Activated CD4-positive, CD25-positive, alpha-beta regulatory T cell (primary cell): ENCODE data around the gene PAX1.

Experiments
- DNase-seq, 4 experiments: peaks; one replicate each; lab custom pipeline; 2025; lab: John Stamatoyannopoulos, UW

The PAX1 gene

DNA sequence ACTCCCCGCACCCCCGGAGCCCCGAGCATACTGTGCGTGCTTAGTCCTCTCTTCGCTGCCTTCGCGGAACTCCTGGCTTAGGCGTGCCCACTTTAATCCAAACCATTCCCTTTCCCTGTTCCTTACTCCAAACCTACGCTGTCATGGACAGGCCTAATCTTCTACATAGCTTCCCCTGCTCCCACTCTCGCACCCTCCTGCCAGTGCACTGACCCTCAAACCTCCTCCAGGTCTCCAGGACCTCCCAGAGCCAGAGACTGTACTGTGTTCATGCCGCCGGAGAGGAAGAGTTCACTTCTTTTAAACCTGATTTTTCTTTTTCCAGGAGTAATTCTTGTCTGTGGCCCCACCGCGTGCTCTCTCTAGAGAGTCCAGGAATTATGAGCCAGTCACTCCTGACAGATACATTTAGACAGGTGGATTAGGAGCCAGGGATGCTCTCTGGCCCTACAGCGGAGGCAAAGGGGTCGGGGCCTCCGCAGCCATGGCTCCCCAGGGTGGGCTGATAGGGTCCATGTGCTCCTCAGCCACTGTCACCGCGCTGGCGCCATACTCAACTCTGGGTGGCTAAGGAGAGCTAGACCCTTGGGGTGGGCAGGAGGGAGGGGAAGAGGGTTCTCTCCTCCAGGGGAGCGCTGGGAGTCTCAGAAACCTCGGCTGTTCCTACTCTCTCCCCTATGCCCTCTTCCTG, 1.6 kb upstream of the PAX1 start:
- no peak for DNase-seq

DNA sequence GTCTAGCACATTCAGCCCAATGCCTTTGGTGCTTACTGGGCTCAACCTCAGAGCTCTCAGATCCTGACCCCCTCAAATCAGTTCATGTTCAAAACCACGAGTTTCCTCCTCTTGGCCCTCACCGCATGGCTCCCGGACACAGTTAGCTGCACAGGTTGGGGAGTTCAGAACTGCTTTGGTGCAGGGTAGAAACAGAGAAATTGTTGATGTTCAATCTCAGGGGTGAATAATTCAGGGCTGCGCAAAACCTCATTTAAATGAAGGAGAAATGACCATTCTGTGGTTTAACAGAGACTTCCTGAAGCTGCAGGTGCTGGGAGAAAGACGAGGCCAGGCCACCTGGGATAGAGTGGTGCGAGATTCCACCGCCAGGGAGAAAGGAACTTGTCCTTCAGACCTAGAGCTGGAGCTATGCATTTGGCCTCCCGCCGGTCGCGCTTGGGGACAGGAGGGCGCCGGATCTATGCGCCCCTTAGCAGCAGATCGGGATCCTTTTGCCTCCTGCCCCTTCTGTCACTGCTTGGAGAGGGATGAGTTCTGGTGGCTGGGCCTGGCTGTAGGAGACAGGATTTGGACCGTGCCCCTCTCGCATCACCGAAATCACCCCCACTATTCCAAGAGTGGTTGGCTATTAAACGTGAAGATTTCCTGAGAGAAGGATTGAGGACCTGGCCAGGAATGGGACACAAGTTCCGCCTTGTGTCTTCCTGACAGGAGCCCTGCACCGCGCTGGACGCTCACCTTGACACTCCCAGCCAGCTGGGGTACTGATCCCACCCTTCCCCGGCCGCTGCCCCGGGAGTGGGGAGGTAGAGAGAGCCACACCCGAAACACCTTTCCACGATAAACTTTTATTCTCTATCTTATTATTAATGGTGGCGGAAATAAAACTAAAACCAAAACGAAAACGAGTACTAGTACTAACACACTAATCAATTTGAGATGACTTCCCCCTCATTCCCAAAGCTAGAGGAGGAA, 767 bp upstream of the PAX1 start:
- no peak for DNase-seq

DNA sequence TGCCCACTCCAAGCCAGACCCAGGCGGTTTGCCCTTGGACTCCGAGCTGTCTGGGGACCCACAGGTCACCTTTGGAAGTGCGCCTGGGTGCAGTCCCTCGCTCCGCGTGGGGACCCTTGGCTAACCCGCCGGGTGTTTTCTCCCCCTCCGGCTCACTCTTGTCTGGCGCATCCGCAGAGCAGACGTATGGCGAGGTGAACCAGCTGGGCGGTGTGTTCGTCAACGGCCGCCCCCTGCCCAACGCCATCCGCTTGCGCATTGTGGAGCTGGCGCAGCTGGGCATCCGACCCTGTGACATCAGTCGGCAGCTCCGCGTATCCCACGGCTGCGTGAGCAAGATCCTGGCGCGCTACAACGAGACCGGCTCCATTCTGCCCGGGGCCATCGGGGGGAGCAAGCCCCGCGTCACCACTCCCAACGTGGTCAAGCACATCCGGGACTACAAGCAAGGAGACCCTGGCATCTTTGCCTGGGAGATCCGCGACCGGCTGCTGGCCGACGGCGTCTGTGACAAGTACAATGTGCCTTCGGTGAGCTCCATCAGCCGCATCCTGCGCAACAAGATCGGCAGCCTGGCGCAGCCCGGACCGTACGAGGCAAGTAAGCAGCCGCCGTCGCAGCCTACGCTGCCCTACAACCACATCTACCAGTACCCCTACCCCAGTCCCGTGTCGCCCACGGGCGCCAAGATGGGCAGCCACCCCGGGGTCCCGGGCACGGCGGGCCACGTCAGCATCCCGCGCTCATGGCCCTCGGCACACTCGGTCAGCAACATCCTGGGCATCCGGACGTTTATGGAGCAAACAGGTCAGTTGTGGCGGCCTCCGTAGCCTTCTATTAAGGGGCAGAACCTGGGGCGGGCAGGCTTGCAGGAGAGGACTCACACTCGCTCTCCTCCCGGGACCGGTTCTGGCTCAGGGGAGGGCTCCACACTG, 1.1 kb downstream of the PAX1 start:
- DNase-seq: no peak

DNA sequence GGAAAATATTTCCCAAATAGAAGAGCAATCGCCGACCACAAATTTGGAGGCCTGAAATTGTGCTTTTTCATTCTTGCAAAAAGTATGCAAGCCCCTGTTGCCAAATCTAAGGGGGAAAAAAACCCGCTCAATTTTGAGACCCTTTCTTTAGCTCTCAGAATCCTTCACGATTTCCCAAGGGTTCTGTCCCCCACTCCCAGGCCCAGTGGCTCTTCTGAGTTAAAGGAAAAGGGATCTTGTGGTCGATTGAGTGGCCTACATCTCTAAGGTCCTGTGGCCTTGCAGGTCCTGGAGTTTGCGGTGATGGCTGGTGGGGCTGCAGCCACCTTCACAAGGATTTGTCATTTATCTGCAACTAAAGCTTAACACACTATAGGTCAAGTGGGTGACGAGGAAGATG, 1.8 kb downstream of the PAX1 start:
- no peak for DNase-seq

DNA sequence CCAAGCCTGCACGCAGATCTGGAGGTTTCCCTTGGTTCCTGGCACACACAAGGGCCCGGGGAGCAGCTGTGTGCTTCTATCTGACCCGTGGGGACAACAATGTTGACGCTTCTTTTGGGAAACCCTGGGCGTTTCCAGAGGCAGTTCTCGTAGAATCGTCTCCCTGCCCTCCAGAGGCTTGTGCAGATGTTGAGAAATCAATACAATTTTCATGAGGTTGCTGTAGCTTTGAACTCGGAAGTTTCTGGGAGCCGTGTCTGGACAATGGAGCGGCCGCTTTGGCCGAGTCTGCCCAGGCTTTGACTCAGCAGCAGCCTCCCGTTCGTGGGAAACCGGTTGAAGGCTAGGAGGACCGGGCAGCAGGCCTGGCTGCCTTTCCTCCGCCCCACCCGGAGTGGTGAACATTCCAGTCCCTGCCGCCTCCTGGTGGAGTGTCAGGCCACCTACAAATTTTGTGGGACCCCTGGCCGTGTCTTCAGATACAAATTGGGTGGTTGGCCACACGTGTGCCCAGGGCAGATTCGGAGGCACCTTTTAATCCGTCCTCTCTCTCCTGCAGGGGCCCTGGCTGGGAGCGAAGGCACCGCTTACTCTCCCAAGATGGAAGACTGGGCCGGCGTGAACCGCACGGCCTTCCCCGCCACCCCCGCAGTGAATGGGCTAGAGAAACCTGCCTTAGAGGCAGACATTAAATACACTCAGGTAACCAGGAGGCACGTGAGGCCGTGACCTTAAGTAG, 2.7 kb downstream of the PAX1 start:
- no peak for DNase-seq

DNA sequence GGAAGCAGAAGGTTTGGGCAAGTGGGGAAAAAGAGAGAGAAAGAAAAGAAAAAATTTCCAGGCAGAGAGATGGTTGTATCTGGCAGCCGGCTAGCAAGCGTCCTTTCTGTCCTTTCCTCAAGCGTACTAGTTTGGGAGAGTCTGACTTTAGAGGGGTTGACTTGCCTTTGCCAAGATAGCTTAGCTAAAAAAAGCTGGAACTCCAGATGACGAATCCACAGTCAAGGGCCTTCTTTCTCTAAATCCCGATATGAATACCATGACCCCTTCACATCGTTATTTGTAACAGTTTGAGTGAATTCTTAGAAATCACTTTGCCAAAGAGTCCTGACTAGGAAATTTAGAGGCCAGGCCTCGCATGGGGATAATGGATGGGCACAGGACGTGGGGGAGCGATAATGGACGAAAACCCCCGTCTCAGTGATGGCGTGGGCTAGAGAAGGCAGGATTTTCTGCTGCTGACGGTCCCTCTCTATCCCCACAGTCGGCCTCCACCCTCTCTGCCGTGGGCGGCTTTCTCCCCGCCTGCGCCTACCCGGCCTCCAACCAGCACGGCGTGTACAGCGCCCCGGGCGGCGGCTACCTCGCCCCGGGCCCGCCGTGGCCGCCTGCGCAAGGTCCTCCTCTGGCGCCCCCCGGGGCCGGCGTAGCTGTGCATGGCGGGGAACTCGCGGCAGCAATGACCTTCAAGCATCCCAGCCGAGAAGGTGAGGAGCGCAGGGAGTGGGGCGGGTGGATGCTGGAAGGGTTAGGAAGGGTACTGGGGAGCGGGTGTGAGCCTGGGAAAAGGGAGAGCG, 3.5 kb downstream of the PAX1 start:
- no peak for DNase-seq

DNA sequence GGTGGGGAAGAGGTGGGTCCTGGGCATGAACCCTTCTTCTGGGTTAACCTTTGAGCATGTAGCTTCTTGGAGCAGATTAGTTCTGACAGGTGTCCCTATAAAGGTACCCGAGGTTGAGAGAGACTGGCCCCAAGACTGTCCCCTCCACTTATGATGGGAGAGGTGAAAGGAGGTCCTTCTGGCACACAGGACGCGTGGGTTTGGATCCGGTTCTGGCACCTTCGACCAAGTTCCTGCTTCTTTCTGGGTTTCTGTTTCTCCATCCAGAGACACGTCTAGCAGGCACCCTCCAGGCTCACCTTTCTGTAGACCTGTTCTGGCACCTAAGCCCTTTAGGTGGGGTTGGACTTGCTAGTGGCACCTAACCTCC, 4.1 kb downstream of the PAX1 start:
- DNase-seq: no peak

DNA sequence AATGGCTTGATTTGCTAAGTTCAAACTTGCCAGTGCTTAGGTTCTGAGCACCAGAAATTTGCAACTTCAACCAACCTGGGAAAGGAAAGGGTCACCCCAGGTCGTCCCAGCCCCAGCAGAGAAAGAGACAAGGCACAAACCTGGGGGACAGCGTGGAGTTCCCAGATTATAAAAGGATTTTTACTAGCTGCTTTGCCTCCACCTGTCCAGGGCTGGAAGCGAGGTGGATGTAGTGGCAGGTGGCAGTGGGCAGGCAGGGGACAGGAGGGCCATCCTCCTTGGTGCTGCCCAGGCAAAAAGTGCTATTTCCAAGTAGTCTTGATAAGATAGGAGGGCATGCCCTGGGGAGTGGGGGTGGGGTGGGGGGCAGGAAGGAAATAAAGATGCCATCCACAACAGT, 4.9 kb downstream of the PAX1 start:
- DNase-seq: no peak

DNA sequence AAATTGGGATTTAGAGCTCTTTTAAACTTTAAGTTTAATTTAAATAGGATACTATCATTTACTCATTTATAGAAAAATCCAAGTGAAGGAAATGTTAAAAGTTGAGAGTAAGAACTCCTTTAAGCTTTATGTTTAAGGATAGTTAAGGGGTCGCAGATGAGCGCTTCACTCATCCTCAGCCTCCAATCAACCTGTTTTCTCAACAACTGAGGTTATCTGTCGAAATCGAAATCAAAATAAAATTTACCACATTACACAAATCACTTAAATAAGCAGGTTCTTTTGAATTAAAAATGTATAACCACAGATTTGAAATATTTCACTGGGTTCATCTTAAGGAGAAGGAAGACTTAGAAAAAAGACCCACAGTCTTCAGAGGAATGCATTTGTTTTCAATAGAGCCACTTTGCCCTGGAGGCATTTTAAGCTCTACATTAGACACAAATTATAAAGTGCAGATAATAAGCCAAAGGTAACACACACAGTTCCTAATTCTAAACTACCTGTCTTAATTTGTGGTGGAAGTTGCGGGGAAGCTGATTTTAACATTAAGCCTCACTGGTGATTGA, 5.5 kb downstream of the PAX1 start:
- no peak for DNase-seq

DNA sequence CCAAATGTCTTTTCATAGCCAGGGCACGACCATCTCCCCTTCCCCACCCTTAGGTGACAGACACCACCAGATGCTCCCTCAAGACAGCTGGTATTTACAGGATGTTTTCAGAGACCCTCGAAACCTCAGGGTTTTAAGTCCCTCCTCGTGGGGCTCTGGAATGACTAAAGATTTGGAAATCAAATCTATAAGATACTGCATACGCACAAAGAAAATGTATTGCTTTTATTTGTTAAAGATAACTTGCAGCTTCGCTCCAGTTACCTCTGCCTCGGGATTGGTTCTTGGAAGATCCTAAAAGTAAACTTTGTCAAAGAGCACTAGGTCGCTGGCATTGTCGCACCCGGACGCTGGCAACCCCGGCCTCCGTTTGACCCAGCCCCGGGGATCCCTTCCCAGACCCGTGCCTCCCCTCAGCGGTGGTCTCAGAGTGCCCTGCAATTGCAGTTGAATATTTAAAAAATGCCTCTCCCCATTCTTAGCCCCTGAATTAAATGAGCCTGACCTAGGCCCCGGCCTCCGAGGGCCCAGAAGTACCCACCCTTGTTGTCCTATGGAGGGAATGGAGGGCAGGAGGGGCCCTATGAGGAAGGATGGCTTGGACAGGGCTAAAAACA, 7.1 kb downstream of the PAX1 start:
- DNase-seq: no peak

DNA sequence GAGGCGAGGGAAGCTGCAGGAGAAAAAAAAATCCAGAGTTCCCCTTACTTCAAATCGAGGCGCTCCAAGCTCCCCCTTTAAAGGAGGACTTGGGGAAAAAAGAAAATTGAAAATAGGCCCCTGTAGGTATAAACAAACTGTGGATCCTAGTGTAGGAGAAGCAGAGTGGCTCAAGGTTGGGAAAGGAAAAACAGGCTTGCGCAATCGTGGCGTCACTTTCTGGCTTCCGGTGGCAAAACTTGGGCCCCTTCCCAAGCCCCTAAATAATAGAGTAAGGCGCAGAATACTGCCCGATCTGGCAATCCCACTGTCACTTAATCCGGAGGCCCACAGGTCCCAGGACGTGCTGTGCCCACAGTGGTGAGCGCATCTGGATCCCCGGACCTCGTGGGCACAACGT, 8.0 kb downstream of the PAX1 start:
- no peak for DNase-seq

DNA sequence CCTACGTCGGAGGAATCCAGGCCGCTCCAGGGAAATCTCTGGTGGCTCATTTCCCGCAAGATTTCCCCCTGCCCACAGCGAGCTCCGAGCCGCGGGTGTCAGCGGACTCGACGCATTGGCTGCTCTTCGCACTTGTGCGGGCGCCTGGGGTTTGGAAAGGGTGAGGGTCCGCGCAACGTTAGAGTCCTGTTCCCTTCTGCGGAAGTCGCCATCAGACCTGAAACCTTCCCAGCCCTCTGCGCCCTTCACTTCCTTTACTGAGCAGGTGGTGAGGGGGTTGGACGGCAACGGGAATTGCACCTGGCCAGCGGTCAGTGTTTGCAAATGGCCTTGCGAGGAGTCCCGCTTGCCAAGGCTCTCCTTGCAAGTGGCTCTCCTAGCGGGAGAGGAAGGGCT, 8.4 kb downstream of the PAX1 start:
- no peak for DNase-seq

DNA sequence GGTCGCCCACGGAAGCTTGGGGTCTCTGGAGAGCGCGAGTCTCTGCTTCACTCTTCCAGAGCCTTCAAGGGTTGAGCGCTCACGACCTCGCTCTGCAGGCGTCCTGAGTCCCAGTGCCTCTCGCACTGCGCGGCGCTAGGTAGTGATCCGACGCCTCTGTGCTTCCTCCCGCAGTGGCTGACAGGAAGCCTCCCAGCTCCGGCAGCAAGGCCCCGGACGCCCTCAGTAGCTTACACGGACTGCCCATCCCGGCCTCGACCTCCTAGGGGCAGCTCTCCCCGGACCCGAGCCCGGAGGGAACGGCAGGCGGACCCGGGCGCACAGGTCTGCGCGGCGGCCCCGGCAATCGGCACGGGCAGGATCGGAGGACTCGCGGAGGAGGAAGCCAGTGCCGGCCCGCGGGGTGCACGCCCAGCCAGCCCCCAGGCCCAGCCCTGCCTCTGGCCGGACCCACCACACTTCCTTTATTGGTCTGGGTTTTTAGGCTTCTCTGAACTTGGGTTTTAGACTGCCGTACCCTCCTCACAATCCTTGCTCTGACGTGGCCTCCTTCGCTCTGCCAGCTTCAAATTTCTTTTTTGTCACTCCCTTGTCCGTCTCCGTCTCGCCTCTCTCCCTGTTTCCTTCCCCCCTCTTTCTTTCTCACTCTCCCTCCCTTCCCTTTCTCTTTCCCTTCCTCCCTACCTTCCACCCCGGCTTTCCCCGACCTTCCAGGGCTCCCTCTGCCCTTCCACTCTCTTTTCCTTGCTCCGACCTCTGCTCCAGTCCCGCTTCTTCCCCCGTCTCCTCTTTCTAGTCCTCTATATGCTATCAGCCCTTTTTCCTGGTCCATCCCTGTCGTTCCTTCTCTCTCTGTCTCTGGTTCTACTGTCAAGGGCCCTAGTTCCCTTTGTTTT, 9.1 kb downstream of the PAX1 start:
- DNase-seq: no peak

DNA sequence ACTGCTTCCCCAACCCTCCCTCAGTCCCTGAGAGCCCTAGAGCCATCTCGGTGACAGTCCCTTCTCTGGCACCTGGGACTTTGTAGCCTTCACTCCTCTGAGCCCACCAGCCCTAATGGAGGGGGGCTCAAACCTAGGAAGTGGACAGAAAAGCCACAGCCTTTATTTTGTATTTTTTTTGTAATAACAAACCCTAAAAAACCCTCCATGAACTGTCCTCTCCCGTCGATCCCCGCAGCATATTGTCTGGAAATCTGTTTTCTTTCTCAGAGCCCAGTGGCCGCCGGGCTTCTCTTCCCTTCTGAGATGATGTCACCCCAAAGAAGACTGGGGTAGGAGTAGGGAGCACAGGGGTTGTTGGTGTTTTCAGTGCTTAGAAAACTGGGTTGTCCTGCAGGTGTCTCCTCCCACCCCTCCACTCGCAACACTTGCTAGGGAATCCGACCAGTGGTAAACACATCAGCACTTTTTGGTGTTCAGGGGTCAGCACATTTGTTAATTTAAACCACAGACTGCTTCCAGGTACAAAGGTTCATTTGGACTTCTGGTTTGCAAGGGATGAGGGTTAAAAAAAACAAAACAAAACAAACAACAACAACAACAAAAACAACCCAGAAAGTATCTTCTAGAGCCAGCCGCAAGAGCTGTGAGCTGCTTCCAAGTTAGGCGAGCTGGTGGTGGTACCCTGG, 9.9 kb downstream of the PAX1 start:
- no peak for DNase-seq

DNA sequence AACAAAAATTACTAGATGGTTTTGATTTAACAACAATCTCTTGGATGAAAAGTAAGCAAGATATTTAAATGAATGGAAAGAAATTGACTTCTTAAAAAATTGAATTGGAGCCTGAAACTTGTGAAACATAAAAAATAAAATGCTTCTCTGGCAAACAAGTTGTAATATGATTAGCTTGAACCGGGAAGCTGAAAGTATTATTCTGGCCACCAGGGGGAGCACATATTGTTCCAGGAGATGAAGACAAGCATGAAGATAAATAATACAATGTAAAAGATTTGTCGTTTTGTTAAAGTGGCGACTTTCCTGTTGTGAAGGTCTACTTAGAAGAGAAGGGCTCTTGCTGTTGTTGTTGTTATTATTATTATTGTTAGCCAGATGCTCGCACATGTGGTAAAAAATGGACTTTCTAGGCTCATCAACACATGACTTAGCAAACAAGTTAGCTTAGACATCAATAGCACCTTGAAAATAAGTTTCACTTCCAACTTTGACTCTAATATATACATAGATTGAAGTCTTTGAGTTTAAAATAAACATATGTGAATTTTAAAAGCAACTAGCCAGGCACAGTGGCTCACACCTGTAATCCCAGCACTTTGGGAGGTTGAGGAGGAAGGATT, 14.2 kb downstream of the PAX1 start:
- DNase-seq: peak in 2 of 4 experiments; percentile 5 to 7

DNA sequence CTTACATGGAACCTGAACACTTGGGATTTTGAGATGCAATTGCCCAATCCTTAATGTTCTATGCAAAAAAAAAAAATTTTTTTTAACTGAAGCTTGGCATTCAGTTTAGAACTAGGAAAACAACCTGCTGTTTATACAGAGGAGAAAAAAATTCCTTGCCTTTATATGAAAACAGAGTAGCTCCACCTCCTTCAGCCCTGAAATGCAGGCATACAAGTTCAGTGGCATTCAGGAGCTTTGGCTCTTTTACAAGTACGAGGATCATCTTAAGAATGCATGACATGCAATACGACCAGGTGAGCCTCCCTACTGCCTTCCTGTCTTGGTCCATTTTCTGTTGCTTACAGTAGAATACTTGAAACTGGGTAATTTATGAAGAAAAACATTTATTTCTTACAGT, 20.4 kb downstream of the PAX1 start:
- DNase-seq: no peak

DNA sequence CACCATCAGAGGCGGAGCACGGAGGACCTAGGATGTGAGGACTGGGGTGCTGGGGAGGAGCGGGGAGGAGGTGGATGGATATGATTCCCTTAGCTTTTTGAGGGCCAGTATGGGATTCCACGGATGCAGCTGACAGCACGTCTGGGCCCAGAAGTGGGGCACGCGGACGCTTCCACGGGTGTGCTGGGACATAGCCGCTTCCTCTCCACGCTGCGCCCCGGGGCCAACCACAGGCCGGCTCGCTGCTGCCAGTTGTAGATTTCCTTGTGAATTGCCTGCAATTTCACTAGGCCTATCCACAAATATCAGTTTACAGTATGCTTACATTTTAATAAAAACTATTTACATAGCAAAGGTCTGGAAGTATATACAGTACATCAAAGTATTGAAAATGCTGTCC, 23.9 kb downstream of the PAX1 start:
- DNase-seq: no peak

DNA sequence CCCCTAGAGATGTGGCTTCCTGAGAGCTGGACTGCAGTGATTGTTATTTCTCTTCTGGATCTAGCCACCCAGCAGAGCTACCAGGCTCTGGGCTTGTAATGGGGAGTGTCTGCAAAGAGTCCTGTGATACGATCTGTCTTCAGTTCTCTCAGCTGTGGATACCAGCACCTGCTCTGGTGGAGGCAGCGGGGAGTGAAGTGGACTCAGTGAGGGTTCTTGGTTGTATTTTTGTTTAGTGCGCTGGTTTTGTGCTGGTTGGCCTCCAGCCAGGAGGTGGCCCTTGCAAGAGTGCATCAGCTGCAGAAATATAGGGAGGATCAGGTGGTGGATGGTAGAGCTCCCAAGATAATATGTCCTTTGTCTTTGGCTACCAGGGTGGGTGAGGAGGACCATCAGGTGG, 33.7 kb downstream of the PAX1 start:
- DNase-seq: no peak
